Endothelial cell of umbilical vein (primary cell): ENCODE measurements around the gene SELENOO. TPM values are rescaled to one million over a fixed set of nuclear protein-coding genes. Genes with fewer than 3 reads are reported as not detected.

Source experiments
- BruUV-seq: library from RNA; stranded (reverse); fragments of 400-500 nt; replicated peaks from 2 replicates; lab custom pipeline; 2021; lab: Mats Ljungman, UMichigan
- CTCF ChIA-PET: fragments of 300-600, 350-600 bp; sonication (Branson Sonifier 250); formaldehyde crosslinking; loops from one replicate; lab custom pipeline; 2021; ENCODE audit warnings: antibody characterized with exemption, inconsistent platforms; lab: Charles Lee
- POLR2A ChIA-PET: fragments of 300-600, 350-600 bp; sonication (Branson Sonifier 250); formaldehyde crosslinking; loops from one replicate; lab custom pipeline; 2021; ENCODE audit warnings: antibody characterized with exemption, inconsistent platforms; lab: Charles Lee
- DNase-seq: peaks from one replicate; pipeline ENCODE4 v3.0.0-alpha.2; 2011; ENCODE audit warnings: low read depth, low spot score
- FAIRE-seq: peaks from 2 replicates; lab custom pipeline; 2011; peaks lifted over from hg19 to GRCh38; lab: Jason Lieb, UNC
- H2AFZ ChIP-seq: 2 replicates; pipeline ENCODE4 v1.6.0; 2012; ENCODE audit warnings: low read depth, low read length, control low read depth, inconsistent platforms
- H3K27ac ChIP-seq: 2 replicates; pipeline ENCODE4 v1.5.1; 2011; ENCODE audit warnings: low read depth, mild to moderate bottlenecking, control low read depth, low read length, moderate library complexity; ENCODE audit not compliant: insufficient read depth
- H3K27me3 ChIP-seq, 2 experiments: 2 replicates each; pipeline versions ENCODE4 v1.6.0 to v1.6.1; 2011; ENCODE audit warnings: low read length in 2 of 2, mixed read lengths in 1 of 2; ENCODE audit not compliant: control insufficient read depth in 2 of 2, insufficient read depth in 2 of 2
- H3K36me3 ChIP-seq, 2 experiments: 2 replicates in 1 of 2; 3 replicates in 1 of 2; pipeline ENCODE4 v1.5.1; 2011; ENCODE audit warnings: low read length in 2 of 2, mild to moderate bottlenecking in 1 of 2, moderate library complexity in 1 of 2; ENCODE audit not compliant: control insufficient read depth in 2 of 2, insufficient read depth in 2 of 2; ENCODE audit errors: extremely low read depth in 1 of 2
- H3K4me1 ChIP-seq: 3 replicates; pipeline ENCODE4 v1.5.1; 2011; ENCODE audit warnings: mild to moderate bottlenecking, low read length; ENCODE audit not compliant: control insufficient read depth, insufficient read depth; ENCODE audit errors: extremely low read depth
- H3K4me2 ChIP-seq: 2 replicates; pipeline ENCODE4 v1.6.1; 2011; ENCODE audit warnings: low read length, control low read depth, mixed read lengths; ENCODE audit not compliant: insufficient read depth
- H3K4me3 ChIP-seq, 3 experiments: fragments of 200-600 bp in 1 of 3; sonication (generic), shearing (Covaris generic) in 1 of 3; replicated peaks in 1 of 3; 2 replicates each; pipeline ENCODE4 v1.5.1; 2011 to 2016; ENCODE audit warnings: control low read depth in 3 of 3, low read length in 3 of 3, mild to moderate bottlenecking in 2 of 3, inconsistent platforms in 1 of 3, low read depth in 1 of 3, moderate library complexity in 1 of 3; ENCODE audit not compliant: insufficient read depth in 1 of 3
- H3K79me2 ChIP-seq: 2 replicates; pipeline ENCODE4 v1.6.0; 2012; ENCODE audit warnings: low read length, inconsistent platforms; ENCODE audit not compliant: control insufficient read depth, insufficient read depth
- H3K9ac ChIP-seq: replicated peaks from 2 replicates; pipeline ENCODE3; 2011; ENCODE audit warnings: low read length, control low read depth; ENCODE audit not compliant: insufficient read depth; ENCODE audit errors: extremely low read depth
- H3K9me1 ChIP-seq: replicated peaks from 3 replicates; pipeline ENCODE4 v1.6.0; 2011; ENCODE audit warnings: mild to moderate bottlenecking, low read length; ENCODE audit not compliant: control insufficient read depth, insufficient read depth; ENCODE audit errors: extremely low read depth
- H3K9me3 ChIP-seq: replicated peaks from 2 replicates; pipeline ENCODE4 v1.5.1; 2012; ENCODE audit warnings: low read length, inconsistent platforms; ENCODE audit not compliant: control insufficient read depth, insufficient read depth
- H4K20me1 ChIP-seq: replicated peaks from 2 replicates; pipeline ENCODE3; 2011; ENCODE audit warnings: mild to moderate bottlenecking, low read length; ENCODE audit not compliant: control insufficient read depth, insufficient read depth; ENCODE audit errors: extremely low read depth
- CTCF ChIP-seq, 2 donors: IDR thresholded peaks; 1 replicate in 1 of 2; 2 replicates in 1 of 2; pipeline ENCODE4 v1.5.1; 2011; ENCODE audit warnings: low read length in 2 of 2, mild to moderate bottlenecking in 2 of 2, moderate library complexity in 2 of 2, control low read depth in 1 of 2, inconsistent platforms in 1 of 2, low read depth in 1 of 2; ENCODE audit not compliant: insufficient read depth in 1 of 2; ENCODE audit errors: extremely low read depth in 1 of 2
- EZH2 ChIP-seq: IDR thresholded peaks from 2 replicates; pipeline ENCODE4 v1.6.1; 2012; ENCODE audit warnings: borderline replicate concordance, low read depth, mild to moderate bottlenecking, moderate library complexity, low read length, inconsistent platforms; ENCODE audit not compliant: severe bottlenecking
- FOS ChIP-seq: IDR thresholded peaks from 2 replicates; pipeline ENCODE4 v1.6.1; 2011; ENCODE audit warnings: mild to moderate bottlenecking, low read length, moderate library complexity, borderline replicate concordance; ENCODE audit not compliant: insufficient read depth
- GATA2 ChIP-seq: IDR thresholded peaks from 2 replicates; pipeline ENCODE4 v1.7.0; 2011; ENCODE audit warnings: low read depth, mild to moderate bottlenecking, moderate library complexity, mixed read lengths, low read length; ENCODE audit not compliant: insufficient read length, insufficient read depth
- JUN ChIP-seq: IDR thresholded peaks from 2 replicates; pipeline ENCODE4 v1.6.1; 2011; ENCODE audit warnings: borderline replicate concordance, low read depth; ENCODE audit not compliant: insufficient read length, insufficient read depth
- MAX ChIP-seq: IDR thresholded peaks from 2 replicates; pipeline ENCODE4 v1.6.1; 2011; ENCODE audit not compliant: insufficient read depth, insufficient read length
- MYC ChIP-seq: IDR thresholded peaks from one replicate; pipeline ENCODE4 v1.6.1; 2011; ENCODE audit warnings: mild to moderate bottlenecking, low read depth, low read length
- POLR2A ChIP-seq: IDR thresholded peaks from 2 replicates; pipeline ENCODE4 v1.6.1; 2012; ENCODE audit warnings: low read depth, mild to moderate bottlenecking, control low read depth, low read length
- POLR2AphosphoS5 ChIP-seq: IDR thresholded peaks from 2 replicates; pipeline ENCODE4 v1.6.1; 2012; ENCODE audit warnings: low read depth, mild to moderate bottlenecking, control low read depth, low read length, moderate library complexity; ENCODE audit not compliant: insufficient read depth
- dilution Hi-C: fragments of 300-500 bp; cut with MboI; formaldehyde crosslinking; loops from one replicate; pipeline ENCODE4 v1.15.0; 2019; ENCODE audit warnings: low sequenced_read_pairs; ENCODE audit not compliant: extremely low pct_ligation_motif_present
- intact Hi-C: fragments of 100-400 bp; cut with micrococcal nuclease; formaldehyde crosslinking; loops from one replicate; pipeline ENCODE4 v1.10.0; 2022
- polyA plus RNA-seq, 4 experiments: library from polyadenylated mRNA; depleted of rRNA in 3 of 4; stranded (reverse) in 3 of 4; unstranded in 1 of 4; fragments of >200 nt; gene quantifications; 2 replicates each; pipeline versions ENCODE4 v1.2.1 to v1.2.3, GENCODE V29; 2011 to 2012; ENCODE audit warnings: missing spikeins in 1 of 4
- total RNA-seq: library from RNA; stranded (reverse); gene quantifications from 2 replicates; pipeline ENCODE4 v1.2.3, GENCODE V29; 2021

SELENOO gene
- total and polyA plus RNA-seq, 2 donors (not counting 3 experiments of a cell fraction or from before 2014, with no cell fraction given), result 24.1 to 37.5 TPM

GRCh38 chr22:50211147-50211546 lies 10.3 kb downstream of the SELENOO start:
- no peak overlapping the region for H2AFZ ChIP-seq
- H3K4me1 ChIP-seq, result peaks cover 13% of the 10 kb centered on the region
- no TSS peak for BruUV-seq
- ChIA-PET POLR2A (no interaction called here), CTCF (interaction anchor here (1.5 kb wide), 1 partner anchor 280 kb away, joined by 6 read pairs; no protein-coding TSS in a partner anchor)
- no peak overlapping the region for H3K4me2 ChIP-seq
- H3K9me3 ChIP-seq, result no peaks in the 10 kb centered on the region
- H3K9me1 ChIP-seq, result no peaks in the 10 kb centered on the region
- no peak for FAIRE-seq
- H3K4me3 ChIP-seq, result no peak overlapping the region
- intact Hi-C loops, result no loop called here
- TF ChIP-seq JUN (no peak), POLR2AphosphoS5 (no peak), CTCF (IDR thresholded peaks at IDR 0.05; ENCODE audit: extremely low read depth in 1 of 2, insufficient read depth in 1 of 2, low read depth in 1 of 2, low read length in 2 of 2) (no peak), FOS (no peak), MAX (no peak), EZH2 (no peak), GATA2 (no peak), MYC (no peak), POLR2A (no peak)
- H3K27ac ChIP-seq, result no peak overlapping the region
- DNase-seq, result no peak
- no peaks in the 10 kb centered on the region for H4K20me1 ChIP-seq
- H3K79me2 ChIP-seq, result peaks cover 21% of the 10 kb centered on the region
- H3K9ac ChIP-seq, result no peak overlapping the region
- no peaks in the 10 kb centered on the region for H3K27me3 ChIP-seq
- dilution Hi-C loops, result no loop called here
- peaks cover 6 to 24% of the 10 kb centered on the region in 2 experiments for H3K36me3 ChIP-seq
